ENCODE measurements around the gene ANKS1A. TPM values are rescaled to one million over a fixed set of nuclear protein-coding genes. Genes with fewer than 3 reads are reported as not detected.

Gene ANKS1A
- total RNA-seq, 1 experiment from 2014 or later: 14.0 TPM

- CTCF ChIA-PET: interaction anchor here (0.6 to 5.7 kb wide), 6 partner anchors 20 to 681 kb away, joined by 3 to 44 read pairs (median 6); no protein-coding TSS in a partner anchor
- Mint-ChIP-seq H3K9me3 (ENCODE audit: unreplicated experiment) (no peaks in the 10 kb centered on the region), H3K27me3 (ENCODE audit: insufficient read depth, unreplicated experiment) (no peaks in the 10 kb centered on the region), H3K36me3 (ENCODE audit: insufficient read depth, unreplicated experiment) (peaks cover 46% of the 10 kb centered on the region), H3K4me1 (ENCODE audit: insufficient read depth, unreplicated experiment) (no peaks in the 10 kb centered on the region), H3K27ac (ENCODE audit: low read depth, unreplicated experiment) (no peak overlapping the region), H3K4me3 (ENCODE audit: unreplicated experiment) (no peak overlapping the region)
- DNase-seq (ENCODE audit: unreplicated experiment): no peak
- TF ChIP-seq CTCF (IDR thresholded peaks at IDR 0.05; ENCODE audit: unreplicated experiment): no peak
- BruUV-seq (replicated peaks): no TSS peak
- intact Hi-C loops (cut with micrococcal nuclease): no loop called here
- POLR2A ChIA-PET: interaction anchor here (0.5 to 0.8 kb wide), 3 partner anchors 24 to 234 kb away, joined by 3 read pairs; no protein-coding TSS in a partner anchor
Measured at GRCh38 chr6:34984416-34984815, 95.4 kb downstream of the ANKS1A start.

- no peak for TF ChIP-seq CTCF (IDR thresholded peaks at IDR 0.05; ENCODE audit: unreplicated experiment)
- no peak for DNase-seq (ENCODE audit: unreplicated experiment)
- Mint-ChIP-seq H3K27me3 (ENCODE audit: insufficient read depth, unreplicated experiment) (no peaks in the 10 kb centered on the region), H3K9me3 (ENCODE audit: unreplicated experiment) (no peaks in the 10 kb centered on the region), H3K4me3 (ENCODE audit: unreplicated experiment) (no peak overlapping the region), H3K36me3 (ENCODE audit: insufficient read depth, unreplicated experiment) (peaks cover 54% of the 10 kb centered on the region), H3K27ac (ENCODE audit: low read depth, unreplicated experiment) (no peak overlapping the region), H3K4me1 (ENCODE audit: insufficient read depth, unreplicated experiment) (no peaks in the 10 kb centered on the region)
- ChIA-PET CTCF (interaction anchor here (0.6 to 5.7 kb wide), 7 partner anchors 8 to 256 kb away, joined by 3 to 44 read pairs (median 4); no protein-coding TSS in a partner anchor), POLR2A (no interaction called here)
- intact Hi-C loops (cut with micrococcal nuclease): loop anchor here (5.0 kb wide), 1 partner anchor 523 kb away; no protein-coding TSS in a partner anchor
- no TSS peak for BruUV-seq (replicated peaks)
Measured at GRCh38 chr6:34985236-34985635, 96.2 kb downstream of the ANKS1A start.

- intact Hi-C loops (cut with micrococcal nuclease): loop anchor here (1.0 to 5.0 kb wide), 4 partner anchors 153 to 525 kb away; no protein-coding TSS in a partner anchor
- H3K36me3 Mint-ChIP-seq (ENCODE audit: insufficient read depth, unreplicated experiment): peaks cover 59% of the 10 kb centered on the region
- peak; percentile 84 for TF ChIP-seq CTCF (IDR thresholded peaks at IDR 0.05; ENCODE audit: unreplicated experiment)
- peak; percentile 78 for DNase-seq (ENCODE audit: unreplicated experiment)
- no peaks in the 10 kb centered on the region for H3K4me1 Mint-ChIP-seq (ENCODE audit: insufficient read depth, unreplicated experiment)
- H3K27me3 Mint-ChIP-seq (ENCODE audit: insufficient read depth, unreplicated experiment): no peaks in the 10 kb centered on the region
- no peak overlapping the region for H3K4me3 Mint-ChIP-seq (ENCODE audit: unreplicated experiment)
- ChIA-PET CTCF (interaction anchor here (0.6 to 5.7 kb wide), 23 partner anchors 9 to 527 kb away, joined by 3 to 44 read pairs (median 5); no protein-coding TSS in a partner anchor), POLR2A (interaction anchor here (0.7 to 1.2 kb wide), 2 partner anchors 10 to 84 kb away, joined by 3 read pairs; no protein-coding TSS in a partner anchor)
- no peaks in the 10 kb centered on the region for H3K9me3 Mint-ChIP-seq (ENCODE audit: unreplicated experiment)
- H3K27ac Mint-ChIP-seq (ENCODE audit: low read depth, unreplicated experiment): no peak overlapping the region
- no TSS peak for BruUV-seq (replicated peaks)
Measured at GRCh38 chr6:34986845-34987246, 97.8 kb downstream of the ANKS1A start.

GRCh38 chr6:34987506-34987905 lies 98.5 kb downstream of the ANKS1A start:
- intact Hi-C loops (cut with micrococcal nuclease): loop anchor here (2.0 to 5.0 kb wide), 2 partner anchors 253 to 525 kb away; no protein-coding TSS in a partner anchor
- Mint-ChIP-seq H3K36me3 (ENCODE audit: insufficient read depth, unreplicated experiment) (peaks cover 52% of the 10 kb centered on the region), H3K4me1 (ENCODE audit: insufficient read depth, unreplicated experiment) (no peaks in the 10 kb centered on the region), H3K9me3 (ENCODE audit: unreplicated experiment) (no peaks in the 10 kb centered on the region), H3K4me3 (ENCODE audit: unreplicated experiment) (no peak overlapping the region), H3K27me3 (ENCODE audit: insufficient read depth, unreplicated experiment) (no peaks in the 10 kb centered on the region), H3K27ac (ENCODE audit: low read depth, unreplicated experiment) (no peak overlapping the region)
- POLR2A ChIA-PET: interaction anchor here (1.2 kb wide), 1 partner anchor 11 kb away, joined by 3 read pairs; no protein-coding TSS in a partner anchor
- no peak for TF ChIP-seq CTCF (IDR thresholded peaks at IDR 0.05; ENCODE audit: unreplicated experiment)
- no peak for DNase-seq (ENCODE audit: unreplicated experiment)
- BruUV-seq (replicated peaks): no TSS peak
- CTCF ChIA-PET: interaction anchor here (0.6 to 5.7 kb wide), 15 partner anchors 10 to 263 kb away, joined by 3 to 44 read pairs (median 5); no protein-coding TSS in a partner anchor

Measured in MCF 10A (cell line).